ENCODE data around the gene C17orf58. TPM values are rescaled to one million over a fixed set of nuclear protein-coding genes. Genes with fewer than 3 reads are reported as not detected.
"Not testable (repeated sequence)": the region's sequence is repeated elsewhere in the genome, so short reads cannot be mapped to it uniquely, and the experiment has no call there.

C17orf58 gene
- total RNA-seq, 1 donor = 7.2 TPM

DNA sequence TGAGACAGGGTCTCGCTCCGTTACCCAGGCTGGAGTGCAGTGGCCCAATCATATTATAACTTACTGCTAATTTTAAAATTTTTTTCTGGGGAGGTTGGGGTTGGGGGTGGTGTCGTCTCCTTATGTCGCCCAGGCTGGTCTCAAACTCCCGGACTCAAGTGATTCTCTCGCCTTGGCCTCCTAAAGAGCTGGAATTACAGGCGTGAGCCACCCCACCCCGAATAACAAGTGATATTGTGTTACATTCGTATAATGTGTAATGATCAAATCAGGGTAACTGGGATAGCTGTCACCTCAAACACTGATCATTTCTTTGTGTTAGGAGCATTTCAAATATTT, 23.0 kb upstream of the C17orf58 start:
- peak overlapping the region; percentile 53 for H3K4me2 ChIP-seq (ENCODE audit: insufficient read depth, low read length)
- H4K20me1 ChIP-seq (ENCODE audit: insufficient read depth, low read length) = no peaks in the 10 kb centered on the region
- no peaks in the 10 kb centered on the region for H3K36me3 ChIP-seq (ENCODE audit: insufficient read depth, low read length)
- H3K4me3 ChIP-seq (ENCODE audit: insufficient read depth, low read length) = no peak overlapping the region
- no peaks in the 10 kb centered on the region for H3K9me3 ChIP-seq (ENCODE audit: low read depth, low read length)
- H3K27ac ChIP-seq (ENCODE audit: low read depth, low read length) = no peak overlapping the region
- no peak overlapping the region for H2AFZ ChIP-seq (ENCODE audit: low read length)
- peaks cover 8% of the 10 kb centered on the region for H3K27me3 ChIP-seq (ENCODE audit: insufficient read depth, low read length)
- no peaks in the 10 kb centered on the region for H3K79me2 ChIP-seq (ENCODE audit: insufficient read depth, low read length)
- TF ChIP-seq CTCF (IDR thresholded peaks at IDR 0.05; ENCODE audit: extremely low read depth, low read depth, low read length) = no peak
- DNase-seq (ENCODE audit: insufficient read length, low spot score, missing footprints) = no peak
- peaks cover 4% of the 10 kb centered on the region for H3K4me1 ChIP-seq (ENCODE audit: insufficient read depth, low read length)

DNA sequence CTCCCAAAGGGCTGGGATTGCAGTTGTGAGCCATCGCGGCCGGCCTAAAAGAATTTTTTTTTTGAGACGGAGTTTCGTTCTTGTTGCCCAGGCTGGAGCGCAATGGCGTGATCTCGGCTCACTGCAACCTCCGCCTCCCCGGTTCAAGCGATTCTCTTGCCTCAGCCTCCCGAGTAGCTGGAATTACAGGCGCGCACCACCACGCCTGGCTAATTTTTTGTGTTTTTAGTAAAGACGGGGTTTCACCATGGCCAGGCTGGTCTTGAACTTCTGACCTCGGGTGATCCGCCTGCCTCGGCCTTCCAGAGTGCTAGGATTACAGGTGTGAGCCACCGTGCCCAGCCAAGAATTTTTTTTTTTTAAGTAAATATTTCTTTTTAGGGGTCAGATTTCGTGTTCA, 22.2 kb upstream of the C17orf58 start:
- not testable (repeated sequence) for H2AFZ ChIP-seq (ENCODE audit: low read length); DNase-seq (ENCODE audit: insufficient read length, low spot score, missing footprints); H3K27me3 ChIP-seq (ENCODE audit: insufficient read depth, low read length); H3K4me2 ChIP-seq (ENCODE audit: insufficient read depth, low read length); H4K20me1 ChIP-seq (ENCODE audit: insufficient read depth, low read length); H3K9me3 ChIP-seq (ENCODE audit: low read depth, low read length); H3K36me3 ChIP-seq (ENCODE audit: insufficient read depth, low read length); H3K4me3 ChIP-seq (ENCODE audit: insufficient read depth, low read length); H3K4me1 ChIP-seq (ENCODE audit: insufficient read depth, low read length); H3K27ac ChIP-seq (ENCODE audit: low read depth, low read length); H3K79me2 ChIP-seq (ENCODE audit: insufficient read depth, low read length)

- no peak for DNase-seq (ENCODE audit: insufficient read length, low spot score, missing footprints)
- Histone ChIP-seq H2AFZ (ENCODE audit: low read length) (no peak overlapping the region), H3K4me1 (ENCODE audit: insufficient read depth, low read length) (peaks cover 4% of the 10 kb centered on the region), H3K4me2 (ENCODE audit: insufficient read depth, low read length) (no peak overlapping the region), H4K20me1 (ENCODE audit: insufficient read depth, low read length) (no peaks in the 10 kb centered on the region), H3K27ac (ENCODE audit: low read depth, low read length) (no peak overlapping the region), H3K27me3 (ENCODE audit: insufficient read depth, low read length) (peaks cover 8% of the 10 kb centered on the region), H3K9me3 (ENCODE audit: low read depth, low read length) (no peaks in the 10 kb centered on the region), H3K79me2 (ENCODE audit: insufficient read depth, low read length) (no peaks in the 10 kb centered on the region), H3K36me3 (ENCODE audit: insufficient read depth, low read length) (no peaks in the 10 kb centered on the region), H3K4me3 (ENCODE audit: insufficient read depth, low read length) (no peak overlapping the region)
- no peak for TF ChIP-seq CTCF (IDR thresholded peaks at IDR 0.05; ENCODE audit: extremely low read depth, low read depth, low read length)
These were observed 20.6 kb upstream of the C17orf58 start for GRCh38 chr17:68016838-68017237.

- H3K4me3 ChIP-seq (ENCODE audit: insufficient read depth, low read length) = no peak overlapping the region
- no peak overlapping the region for H3K4me2 ChIP-seq (ENCODE audit: insufficient read depth, low read length)
- no peak for DNase-seq (ENCODE audit: insufficient read length, low spot score, missing footprints)
- peaks cover 8% of the 10 kb centered on the region for H3K27me3 ChIP-seq (ENCODE audit: insufficient read depth, low read length)
- H4K20me1 ChIP-seq (ENCODE audit: insufficient read depth, low read length) = no peaks in the 10 kb centered on the region
- H2AFZ ChIP-seq (ENCODE audit: low read length) = no peak overlapping the region
- no peak overlapping the region for H3K27ac ChIP-seq (ENCODE audit: low read depth, low read length)
- TF ChIP-seq CTCF (IDR thresholded peaks at IDR 0.05; ENCODE audit: extremely low read depth, low read depth, low read length) = no peak
- H3K9me3 ChIP-seq (ENCODE audit: low read depth, low read length) = no peaks in the 10 kb centered on the region
- H3K36me3 ChIP-seq (ENCODE audit: insufficient read depth, low read length) = no peaks in the 10 kb centered on the region
- H3K79me2 ChIP-seq (ENCODE audit: insufficient read depth, low read length) = no peaks in the 10 kb centered on the region
- no peaks in the 10 kb centered on the region for H3K4me1 ChIP-seq (ENCODE audit: insufficient read depth, low read length)
These were observed 18.9 kb upstream of the C17orf58 start for GRCh38 chr17:68015081-68015723.

All from osteoblast (primary cell).